CD14-positive monocyte (primary cell): ENCODE data around the gene KIF17. TPM values are rescaled to one million over a fixed set of nuclear protein-coding genes. Genes with fewer than 3 reads are reported as not detected.

Experiments used
- DNase-seq, 3 donors: peaks; one replicate each; pipeline ENCODE4 v3.0.0-alpha.2; 2011 to 2022
- H2AFZ ChIP-seq: 2 replicates; pipeline ENCODE4 v1.6.0; 2012; ENCODE audit warnings: mild to moderate bottlenecking, low read depth, low read length, inconsistent platforms; ENCODE audit not compliant: insufficient read depth, poor library complexity, severe bottlenecking
- H3K27ac ChIP-seq, 2 donors: 1 replicate in 1 of 2; 2 replicates in 1 of 2; pipeline ENCODE4 v1.5.1; 2012 to 2013; ENCODE audit warnings: low read length in 2 of 2, control low read depth in 1 of 2, inconsistent platforms in 1 of 2, low read depth in 1 of 2, mild to moderate bottlenecking in 1 of 2
- H3K27me3 ChIP-seq, 2 donors: one replicate each; pipeline versions ENCODE4 v1.6.0 to v1.6.1; 2011 to 2013; ENCODE audit warnings: low read length in 2 of 2; ENCODE audit not compliant: control insufficient read depth in 2 of 2, insufficient read depth in 2 of 2
- H3K36me3 ChIP-seq, 2 donors: replicated peaks in 1 of 2; 1 replicate in 1 of 2; 2 replicates in 1 of 2; pipeline versions ENCODE4 v1.5.1 to v1.6.1; 2012 to 2013; ENCODE audit warnings: low read length in 2 of 2, control low read depth in 1 of 2, inconsistent platforms in 1 of 2, mild to moderate bottlenecking in 1 of 2; ENCODE audit not compliant: insufficient read depth in 2 of 2, control insufficient read depth in 1 of 2
- H3K4me1 ChIP-seq, 2 donors: 1 replicate in 1 of 2; 2 replicates in 1 of 2; pipeline versions ENCODE4 v1.5.1 to v1.6.1; 2012 to 2013; ENCODE audit warnings: low read length in 2 of 2, control low read depth in 1 of 2, inconsistent platforms in 1 of 2, mild to moderate bottlenecking in 1 of 2, moderate library complexity in 1 of 2; ENCODE audit not compliant: insufficient read depth in 2 of 2, control insufficient read depth in 1 of 2
- H3K4me2 ChIP-seq: replicated peaks from 2 replicates; pipeline ENCODE3; 2012; ENCODE audit warnings: low read length, moderate library complexity, mild to moderate bottlenecking; ENCODE audit not compliant: poor library complexity, severe bottlenecking; ENCODE audit errors: extremely low read depth
- H3K4me3 ChIP-seq, 3 experiments: fragments of 200-600 bp in 1 of 3; sonication (generic) in 1 of 3; replicated peaks in 1 of 3; 1 replicate in 2 of 3; 2 replicates in 1 of 3; pipeline ENCODE4 v1.5.1; 2011 to 2013; ENCODE audit warnings: low read length in 3 of 3, mild to moderate bottlenecking in 3 of 3, control low read depth in 2 of 3, low read depth in 2 of 3, inconsistent platforms in 1 of 3, moderate library complexity in 1 of 3
- H3K79me2 ChIP-seq: 2 replicates; pipeline ENCODE4 v1.6.0; 2012; ENCODE audit warnings: mild to moderate bottlenecking, control low read depth, inconsistent platforms, low read length, moderate library complexity; ENCODE audit not compliant: insufficient read depth
- H3K9ac ChIP-seq: 2 replicates; pipeline ENCODE4 v1.6.0; 2017; ENCODE audit warnings: low read length, mild to moderate bottlenecking; ENCODE audit not compliant: insufficient read depth, poor library complexity, severe bottlenecking
- H3K9me3 ChIP-seq, 2 donors: replicated peaks in 1 of 2; 1 replicate in 1 of 2; 2 replicates in 1 of 2; pipeline versions ENCODE4 v1.5.1 to v1.6.1; 2012 to 2013; ENCODE audit warnings: low read length in 2 of 2, control low read depth in 1 of 2; ENCODE audit not compliant: control insufficient read depth in 1 of 2, insufficient read depth in 1 of 2
- H4K20me1 ChIP-seq: 2 replicates; pipeline ENCODE4 v1.6.0; 2012; ENCODE audit warnings: mild to moderate bottlenecking, low read length, control low read depth, moderate library complexity; ENCODE audit not compliant: insufficient read depth
- H3K27ac Mint-ChIP-seq, 7 donors: one replicate each; pipeline ENCODE4 v1.8.0; 2020; ENCODE audit warnings: mild to moderate bottlenecking in 7 of 7, mixed read lengths in 7 of 7, moderate library complexity in 6 of 7, inconsistent platforms in 2 of 7
- H3K27me3 Mint-ChIP-seq, 3 donors: one replicate each; pipeline ENCODE4 v1.8.0; 2021 to 2022; ENCODE audit warnings: low read depth in 3 of 3, mild to moderate bottlenecking in 3 of 3, mixed read lengths in 3 of 3, moderate library complexity in 3 of 3, inconsistent platforms in 1 of 3
- H3K36me3 Mint-ChIP-seq, 2 donors: one replicate each; pipeline ENCODE4 v1.8.0; 2020; ENCODE audit warnings: mixed read lengths in 2 of 2, inconsistent platforms in 1 of 2, mild to moderate bottlenecking in 1 of 2
- H3K4me1 Mint-ChIP-seq: one replicate; pipeline ENCODE4 v1.8.0; 2020; ENCODE audit warnings: mild to moderate bottlenecking, mixed read lengths
- H3K4me3 Mint-ChIP-seq, 2 donors: one replicate each; pipeline ENCODE4 v1.8.0; 2020; ENCODE audit warnings: mild to moderate bottlenecking in 2 of 2, mixed read lengths in 2 of 2, moderate library complexity in 1 of 2
- H3K9me3 Mint-ChIP-seq, 7 donors: one replicate each; pipeline ENCODE4 v1.8.0; 2020 to 2022; ENCODE audit warnings: mixed read lengths in 7 of 7, mild to moderate bottlenecking in 6 of 7, moderate library complexity in 6 of 7, inconsistent platforms in 2 of 7
- CTCF ChIP-seq: fragments of 200-600 bp; IDR thresholded peaks from one replicate; pipeline ENCODE4 v1.8.0; 2022; ENCODE audit warnings: antibody characterized with exemption, mild to moderate bottlenecking
- WGBS: methylation state at CpG from one replicate; pipeline ENCODE4 v1.1.5; 2013; ENCODE audit warnings: missing lambda C conversion rate; ENCODE audit not compliant: insufficient coverage; 5-methylcytosine and 5-hydroxymethylcytosine counted together
- intact Hi-C, 2 donors: fragments of 100-400 bp; cut with micrococcal nuclease; formaldehyde crosslinking; loops; one replicate each; pipeline versions ENCODE4 v1.15.0 to v1.15.1; 2023
- polyA plus RNA-seq, 3 donors: library from polyadenylated mRNA; depleted of rRNA in 1 of 3; unstranded in 2 of 3; stranded (reverse) in 1 of 3; fragments of 300-500 nt in 2 of 3; fragments of >200 nt in 1 of 3; fragmentation: Illumina TruSeq in 2 of 3; gene quantifications; 1 replicate in 2 of 3; 2 replicates in 1 of 3; pipeline ENCODE4 v1.2.3, GENCODE V29; 2012 to 2021

KIF17 gene
- polyA plus RNA-seq, 3 donors, result 0.16 TPM; not detected in 2

GRCh38 chr1:20703124-20703756 is 14.6 kb downstream of the KIF17 start:
- H3K27ac ChIP-seq, result no peak overlapping the region
- no peaks in the 10 kb centered on the region for H4K20me1 ChIP-seq
- no peak overlapping the region for H3K4me3 ChIP-seq
- no peak overlapping the region for H3K4me2 ChIP-seq
- H3K79me2 ChIP-seq, result no peaks in the 10 kb centered on the region
- H3K27me3 ChIP-seq, result no peaks in the 10 kb centered on the region
- no peaks in the 10 kb centered on the region for H3K4me1 ChIP-seq
- Mint-ChIP-seq H3K27me3 (peaks cover 5 to 11% (median 8%) of the 10 kb centered on the region in 3 donors), H3K9me3 (peaks cover 0 to 2% (median 0%) of the 10 kb centered on the region in 7 donors), H3K36me3 (no peaks in the 10 kb centered on the region), H3K4me1 (no peaks in the 10 kb centered on the region), H3K4me3 (no peak overlapping the region), H3K27ac (no peak overlapping the region)
- no peak overlapping the region for H2AFZ ChIP-seq
- no peaks in the 10 kb centered on the region for H3K36me3 ChIP-seq
- TF ChIP-seq CTCF, result no peak
- no peak overlapping the region for H3K9ac ChIP-seq
- no peak for DNase-seq
- intact Hi-C loops, result no loop called here
- WGBS, result 97% methylated on average over 4 of the region's 4 CpGs
- H3K9me3 ChIP-seq, result no peaks in the 10 kb centered on the region

- intact Hi-C loops, result no loop called here
These were observed 15.4 kb downstream of the KIF17 start for GRCh38 chr1:20702416-20702815.

More at GRCh38 chr1:20702416-20702815, 15.4 kb downstream of the KIF17 start:
- no peaks in the 10 kb centered on the region for H3K4me1 ChIP-seq
- Mint-ChIP-seq H3K4me1 (no peaks in the 10 kb centered on the region), H3K27me3 (peaks cover 5 to 10% (median 6%) of the 10 kb centered on the region in 3 donors), H3K27ac (no peak overlapping the region), H3K9me3 (no peaks in the 10 kb centered on the region), H3K4me3 (no peak overlapping the region), H3K36me3 (no peaks in the 10 kb centered on the region)
- peak; percentile 29 for TF ChIP-seq CTCF
- H3K4me2 ChIP-seq, result no peak overlapping the region
- H3K9me3 ChIP-seq, result no peaks in the 10 kb centered on the region
- H3K4me3 ChIP-seq, result no peak overlapping the region
- no peak overlapping the region for H3K27ac ChIP-seq
- WGBS, result 91% methylated on average over 1 of the region's 1 CpG
- H3K79me2 ChIP-seq, result no peaks in the 10 kb centered on the region
- no peak overlapping the region for H3K9ac ChIP-seq
- no peaks in the 10 kb centered on the region for H3K27me3 ChIP-seq
- no peak overlapping the region for H2AFZ ChIP-seq
- H4K20me1 ChIP-seq, result no peaks in the 10 kb centered on the region
- no peaks in the 10 kb centered on the region for H3K36me3 ChIP-seq
- DNase-seq, result no peak
